Activated T-cell treated with anti-CD3 and anti-CD28 coated beads, Interleukin-2, amount 50 U/mL, for 24 hours (primary cell): Measurements from ENCODE around the gene CFP.
A peak's percentile ranks its signal among the peaks of the same experiment; 100 is the strongest.

Source experiments
- DNase-seq: peaks from one replicate; pipeline ENCODE4 v3.0.0-alpha.2; 2020
- H3K27ac Mint-ChIP-seq: 2 replicates; pipeline ENCODE4 v1.8.0; 2020; ENCODE audit warnings: mild to moderate bottlenecking, mixed read lengths
- H3K27me3 Mint-ChIP-seq: 2 replicates; pipeline ENCODE4 v1.8.0; 2020; ENCODE audit warnings: mixed read lengths
- H3K36me3 Mint-ChIP-seq: 2 replicates; pipeline ENCODE4 v1.8.0; 2020; ENCODE audit warnings: low read depth, mixed read lengths
- H3K4me1 Mint-ChIP-seq: 2 replicates; pipeline ENCODE4 v1.8.0; 2020; ENCODE audit warnings: low read depth, mixed read lengths
- H3K4me3 Mint-ChIP-seq: 2 replicates; pipeline ENCODE4 v1.8.0; 2020; ENCODE audit warnings: mild to moderate bottlenecking, moderate library complexity, mixed read lengths
- H3K9me3 Mint-ChIP-seq: 2 replicates; pipeline ENCODE4 v1.8.0; 2020; ENCODE audit warnings: mixed read lengths

The CFP gene

DNA sequence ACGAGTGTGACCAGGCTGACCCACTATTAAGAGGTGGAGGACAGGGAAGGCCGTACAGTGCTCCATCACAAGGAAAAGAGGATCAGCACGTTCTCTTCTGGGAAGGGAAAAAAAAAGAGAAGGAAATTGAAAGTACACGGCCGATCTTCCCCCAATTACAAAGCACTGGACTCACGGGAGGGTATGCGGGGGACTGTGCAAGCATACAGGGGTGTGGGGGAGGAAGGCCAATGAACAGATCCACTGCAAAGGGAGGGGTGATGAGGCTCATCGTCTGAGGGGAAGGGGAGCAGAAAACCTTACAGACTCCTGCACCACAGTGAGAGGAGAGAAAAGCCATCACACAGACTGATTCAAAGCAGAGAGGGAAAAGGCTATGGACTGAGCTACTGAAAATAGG is 19.5 kb upstream of the CFP start:
- peak overlapping the region; percentile 86 for H3K27ac Mint-ChIP-seq
- peaks cover 34% of the 10 kb centered on the region for H3K27me3 Mint-ChIP-seq
- peak overlapping the region; percentile 85 for H3K4me3 Mint-ChIP-seq
- H3K36me3 Mint-ChIP-seq: peaks cover 72% of the 10 kb centered on the region
- DNase-seq: no peak
- no peaks in the 10 kb centered on the region for H3K9me3 Mint-ChIP-seq
- peaks cover 49% of the 10 kb centered on the region for H3K4me1 Mint-ChIP-seq

DNA sequence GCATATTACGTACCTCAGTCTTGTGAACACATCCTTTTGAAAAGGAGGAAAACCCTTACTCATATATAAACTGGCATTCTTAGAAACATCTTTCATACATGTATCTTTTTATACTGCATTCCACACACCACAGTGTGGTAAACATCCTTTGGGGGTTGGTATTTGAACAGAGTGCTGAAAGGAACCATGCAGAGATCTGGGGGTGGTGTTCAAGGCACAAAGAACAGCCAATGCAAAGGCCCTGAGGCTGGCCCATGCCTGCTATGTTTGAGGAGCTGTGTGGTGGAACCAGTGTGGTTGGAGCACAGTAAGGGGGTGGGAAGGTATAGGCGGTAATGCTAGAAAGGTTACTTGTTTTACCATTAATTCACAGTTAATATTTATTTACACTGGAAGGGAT is 18.6 kb upstream of the CFP start:
- H3K36me3 Mint-ChIP-seq: peaks cover 74% of the 10 kb centered on the region
- peak overlapping the region; percentile 85 for H3K4me3 Mint-ChIP-seq
- no peak for DNase-seq
- H3K27ac Mint-ChIP-seq: peak overlapping the region; percentile 63
- H3K4me1 Mint-ChIP-seq: peaks cover 51% of the 10 kb centered on the region
- H3K27me3 Mint-ChIP-seq: peaks cover 37% of the 10 kb centered on the region
- H3K9me3 Mint-ChIP-seq: no peaks in the 10 kb centered on the region

DNA sequence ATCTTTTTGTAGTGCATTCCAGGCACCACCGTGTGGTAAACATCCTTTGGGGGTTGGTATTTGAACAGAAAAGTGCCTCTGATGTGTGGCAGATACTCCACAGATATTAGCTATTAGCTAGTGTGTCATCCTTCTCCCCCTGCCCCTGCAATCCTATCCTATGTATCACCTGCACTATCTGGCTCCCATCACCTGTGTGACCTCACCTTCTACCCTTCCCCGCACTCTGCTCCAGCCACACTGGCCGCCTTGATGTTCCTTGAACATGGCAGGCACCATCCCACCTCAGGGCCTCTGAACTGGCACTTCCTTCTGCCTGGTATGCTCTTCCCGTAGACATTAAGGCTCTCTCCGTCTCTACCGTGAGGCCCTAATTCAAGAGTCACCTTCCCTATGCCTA is 16.9 kb upstream of the CFP start:
- Mint-ChIP-seq H3K27ac (no peak overlapping the region), H3K4me3 (no peak overlapping the region), H3K27me3 (peaks cover 37% of the 10 kb centered on the region), H3K36me3 (peaks cover 70% of the 10 kb centered on the region), H3K9me3 (no peaks in the 10 kb centered on the region), H3K4me1 (peaks cover 49% of the 10 kb centered on the region)
- no peak for DNase-seq

DNA sequence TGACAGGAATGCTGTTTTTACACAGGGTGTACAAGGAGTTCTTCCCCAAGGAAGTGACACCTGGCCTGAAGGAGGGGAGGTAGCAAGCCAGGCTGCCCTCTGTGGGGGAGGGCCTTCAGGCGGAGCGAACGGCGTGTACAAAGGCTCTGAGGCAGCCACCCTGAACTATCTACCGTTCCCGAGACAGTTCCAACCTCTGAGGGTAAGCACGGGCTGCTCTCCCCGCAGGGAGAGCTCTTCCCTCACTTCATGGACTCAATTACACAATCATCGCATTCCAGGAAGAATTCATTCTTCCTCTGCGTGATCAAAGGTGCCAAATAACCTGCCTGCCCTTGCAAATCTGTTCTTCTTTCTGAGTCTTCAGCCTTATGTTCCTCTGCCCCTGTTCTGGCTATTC is 15.8 kb upstream of the CFP start:
- Mint-ChIP-seq H3K36me3 (peaks cover 72% of the 10 kb centered on the region), H3K27me3 (peaks cover 30% of the 10 kb centered on the region), H3K9me3 (no peaks in the 10 kb centered on the region), H3K4me3 (no peak overlapping the region), H3K27ac (no peak overlapping the region), H3K4me1 (peaks cover 39% of the 10 kb centered on the region)
- no peak for DNase-seq

DNA sequence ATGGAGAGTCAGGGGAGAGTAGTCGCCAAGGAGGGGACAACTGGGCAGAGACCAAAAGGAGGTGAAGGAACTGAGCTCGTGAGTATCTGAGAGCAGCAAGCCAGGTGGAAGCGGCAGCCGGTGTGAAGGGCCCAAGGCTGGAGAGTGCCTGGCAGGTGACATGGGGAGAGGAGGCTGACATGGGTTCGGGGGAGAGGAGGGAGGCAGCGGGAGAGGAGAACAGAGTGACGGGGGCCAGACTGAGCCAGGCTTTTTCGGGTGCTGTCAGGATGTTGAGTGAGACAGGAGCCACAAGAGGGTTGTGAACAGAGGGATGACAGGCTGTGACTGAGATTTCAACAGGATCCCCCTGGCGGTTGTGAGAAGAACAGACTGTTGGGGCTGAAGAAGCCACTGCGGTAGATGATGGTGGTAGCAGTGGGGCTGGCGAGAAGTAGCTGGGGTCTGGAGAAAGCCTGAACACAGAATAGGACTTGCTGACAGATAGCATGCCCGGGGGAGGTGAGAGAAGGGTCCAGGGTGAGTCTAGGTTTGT is 14.9 kb upstream of the CFP start:
- Mint-ChIP-seq H3K4me3 (no peak overlapping the region), H3K9me3 (no peaks in the 10 kb centered on the region), H3K27ac (no peak overlapping the region), H3K36me3 (peaks cover 81% of the 10 kb centered on the region), H3K4me1 (peaks cover 39% of the 10 kb centered on the region), H3K27me3 (peaks cover 30% of the 10 kb centered on the region)
- no peak for DNase-seq

DNA sequence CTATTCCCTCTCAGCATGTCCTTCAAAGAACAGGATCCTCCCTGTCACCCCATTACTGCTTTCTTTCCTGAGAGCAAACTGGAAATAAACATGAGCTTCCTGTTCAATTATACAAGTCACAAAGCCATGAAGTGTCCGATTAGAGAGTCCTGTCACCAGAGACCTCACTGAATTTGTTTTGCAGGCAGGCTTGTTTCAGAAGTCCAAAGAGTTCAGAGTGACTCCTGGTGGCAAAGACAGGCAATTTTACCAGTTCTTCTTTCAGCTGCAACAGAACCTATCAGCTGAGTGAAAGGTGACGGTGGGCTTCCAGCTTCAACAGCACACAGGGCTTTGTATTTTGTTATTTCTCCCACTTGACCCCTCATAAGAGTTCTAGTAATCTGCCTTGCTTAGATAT is 14.2 kb upstream of the CFP start:
- Mint-ChIP-seq H3K27me3 (peaks cover 25% of the 10 kb centered on the region), H3K36me3 (peaks cover 82% of the 10 kb centered on the region), H3K27ac (no peak overlapping the region), H3K4me1 (peaks cover 37% of the 10 kb centered on the region), H3K9me3 (no peaks in the 10 kb centered on the region), H3K4me3 (no peak overlapping the region)
- no peak for DNase-seq

DNA sequence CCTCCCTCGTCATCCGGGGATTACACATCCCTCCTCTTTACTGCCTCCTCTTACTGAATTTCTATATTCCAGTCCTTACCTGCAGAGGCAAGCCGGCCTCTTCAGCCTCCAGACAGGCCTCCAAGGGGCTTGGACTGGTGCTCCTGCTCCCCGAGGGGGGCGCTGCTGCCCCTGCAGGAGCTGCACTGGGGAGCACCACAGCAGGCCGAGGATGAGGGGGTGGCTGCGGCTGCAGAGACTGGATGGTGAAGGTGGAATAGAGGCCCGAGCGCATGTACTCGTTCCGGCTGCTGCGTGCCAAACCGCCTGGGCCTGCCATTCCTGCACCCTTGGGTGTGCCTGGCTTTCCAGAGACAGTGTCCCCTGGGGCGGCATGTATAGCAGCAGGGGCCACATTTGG is 9.1 kb upstream of the CFP start:
- DNase-seq: no peak
- peaks cover 17% of the 10 kb centered on the region for H3K4me1 Mint-ChIP-seq
- no peaks in the 10 kb centered on the region for H3K9me3 Mint-ChIP-seq
- H3K36me3 Mint-ChIP-seq: peaks cover 73% of the 10 kb centered on the region
- H3K27ac Mint-ChIP-seq: no peak overlapping the region
- H3K4me3 Mint-ChIP-seq: no peak overlapping the region
- no peaks in the 10 kb centered on the region for H3K27me3 Mint-ChIP-seq

DNA sequence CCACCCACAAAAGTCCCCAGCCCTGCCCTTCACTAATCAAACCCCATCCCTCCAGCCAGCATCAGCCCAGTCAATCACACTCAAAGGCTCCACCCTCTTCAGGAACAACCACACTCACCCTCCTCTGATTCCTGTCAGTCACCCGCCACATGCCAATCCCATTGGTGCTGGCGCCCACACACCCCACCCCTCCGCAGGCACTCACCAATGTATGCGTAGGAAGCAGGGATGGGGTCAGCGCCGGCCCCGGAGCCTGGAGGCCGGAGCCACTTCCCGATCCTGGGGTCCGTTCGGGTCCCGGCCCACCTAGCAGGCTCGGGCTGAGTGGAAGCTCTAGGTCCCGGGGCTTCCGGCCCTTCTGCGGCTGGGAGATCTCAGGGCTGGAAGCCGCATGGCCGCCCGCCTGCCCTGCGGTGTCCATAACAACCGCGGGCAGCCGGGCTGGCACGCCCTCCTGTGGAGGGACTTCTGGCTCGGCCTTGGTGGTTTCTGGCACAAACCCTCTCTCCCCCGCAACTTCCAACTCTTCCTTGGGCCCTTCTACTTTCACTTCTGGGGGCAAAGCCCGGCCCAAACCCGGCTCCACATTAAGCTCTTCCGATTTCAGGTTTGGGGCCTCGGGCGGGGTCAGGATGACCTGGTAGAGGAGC is 7.9 kb upstream of the CFP start:
- Mint-ChIP-seq H3K9me3 (no peaks in the 10 kb centered on the region), H3K27ac (peak overlapping the region; percentile 34), H3K27me3 (no peaks in the 10 kb centered on the region), H3K36me3 (peaks cover 63% of the 10 kb centered on the region), H3K4me3 (peak overlapping the region; percentile 47), H3K4me1 (peaks cover 17% of the 10 kb centered on the region)
- DNase-seq: peak; percentile 56

DNA sequence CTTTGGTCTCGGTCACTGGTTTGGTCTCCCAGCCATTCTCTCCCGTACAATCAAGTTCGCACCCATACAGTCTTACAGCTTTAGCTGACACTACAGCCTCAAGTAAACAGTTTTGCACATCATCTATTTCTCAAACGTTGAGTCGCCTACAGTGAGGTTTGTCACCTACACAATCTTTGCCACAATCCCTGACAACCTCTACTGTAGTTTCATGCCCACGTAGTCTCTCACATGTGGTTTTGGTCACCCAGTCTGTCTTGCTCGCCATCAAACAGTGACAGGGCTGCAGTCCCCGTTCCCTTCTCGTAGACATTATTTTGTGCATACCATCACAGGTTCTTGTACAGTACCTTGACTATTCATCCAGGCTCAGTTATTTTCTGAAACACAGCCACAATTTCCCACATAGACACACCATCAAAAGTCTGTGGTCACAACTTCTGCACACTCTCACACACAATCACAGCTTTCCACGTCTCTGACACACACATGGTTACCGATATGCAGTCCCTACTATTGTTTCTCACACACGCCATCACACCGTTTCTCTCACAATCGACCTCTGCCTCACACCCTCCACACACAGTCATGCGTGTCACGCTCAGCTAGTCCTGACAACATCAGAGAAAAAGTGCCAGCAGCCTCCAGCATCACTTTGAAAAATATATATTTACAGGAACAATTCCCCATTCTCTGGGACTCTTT is 5.3 kb upstream of the CFP start:
- Mint-ChIP-seq H3K4me1 (peaks cover 20% of the 10 kb centered on the region), H3K27ac (no peak overlapping the region), H3K4me3 (no peak overlapping the region), H3K36me3 (peaks cover 40% of the 10 kb centered on the region), H3K9me3 (no peaks in the 10 kb centered on the region), H3K27me3 (peaks cover 2% of the 10 kb centered on the region)
- no peak for DNase-seq

DNA sequence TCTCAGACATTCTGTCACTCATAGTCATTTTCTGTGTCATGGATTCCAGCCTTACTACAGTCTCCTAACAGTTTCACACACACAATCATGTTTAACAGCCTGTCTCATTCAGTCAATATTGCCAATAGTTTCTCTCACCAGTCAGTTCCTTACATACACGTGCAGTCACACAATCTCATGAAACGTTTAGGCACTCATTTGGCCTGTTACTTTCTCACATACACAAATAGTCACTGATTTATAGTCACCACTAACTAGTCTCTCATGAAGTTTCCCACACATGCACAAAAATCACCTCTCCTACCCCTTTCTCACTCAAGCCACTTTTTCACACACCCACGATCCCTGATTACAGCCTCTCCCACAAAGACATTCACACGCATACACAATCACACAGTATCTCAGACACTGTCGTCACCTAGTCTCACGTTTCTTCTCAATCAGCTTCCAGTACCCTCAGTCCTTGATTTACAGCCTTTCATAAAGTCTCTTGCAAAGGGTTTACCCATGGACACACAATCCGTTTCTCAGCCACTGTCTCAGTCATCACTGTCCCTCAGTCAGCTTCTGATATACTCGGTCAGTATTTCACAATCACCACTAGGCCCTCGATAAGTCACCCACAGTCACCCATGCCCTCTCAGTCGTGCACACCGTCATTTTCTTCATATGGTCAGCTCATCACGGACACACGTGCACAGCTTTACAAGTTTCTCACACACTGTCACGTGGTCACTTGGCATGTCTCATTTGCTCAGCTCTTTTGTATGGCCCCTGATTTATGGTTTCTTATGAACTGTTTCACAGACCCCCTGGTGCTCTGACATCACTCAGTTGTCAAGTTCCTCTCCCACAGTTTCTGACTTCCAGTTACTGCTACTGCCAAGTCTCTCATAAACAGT is 4.2 kb upstream of the CFP start:
- Mint-ChIP-seq H3K9me3 (no peaks in the 10 kb centered on the region), H3K4me1 (peaks cover 27% of the 10 kb centered on the region), H3K27ac (no peak overlapping the region), H3K36me3 (peaks cover 29% of the 10 kb centered on the region), H3K27me3 (peaks cover 4% of the 10 kb centered on the region), H3K4me3 (no peak overlapping the region)
- DNase-seq: no peak

DNA sequence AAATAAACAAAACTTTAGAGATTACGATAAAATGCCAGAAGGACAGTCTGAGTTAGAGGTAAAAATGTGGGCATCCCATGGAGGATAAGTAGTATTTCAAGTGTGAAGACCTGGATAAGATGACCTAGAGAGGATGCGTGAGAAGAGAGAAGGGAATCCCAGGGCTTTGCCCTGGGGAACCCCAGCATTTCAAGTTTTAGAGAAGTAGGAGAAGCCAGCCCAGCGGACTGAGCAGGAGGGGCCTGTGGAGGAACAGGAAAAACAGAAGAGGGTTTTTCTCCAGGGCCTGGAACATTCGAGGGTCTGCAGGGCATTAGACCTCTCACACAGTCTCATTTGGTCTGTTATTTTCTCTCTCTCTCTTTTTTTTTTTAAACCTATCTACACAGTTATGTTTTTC is 2.9 kb upstream of the CFP start:
- Mint-ChIP-seq H3K27ac (no peak overlapping the region), H3K4me3 (no peak overlapping the region), H3K4me1 (peaks cover 24% of the 10 kb centered on the region), H3K9me3 (no peaks in the 10 kb centered on the region), H3K36me3 (peaks cover 18% of the 10 kb centered on the region), H3K27me3 (peaks cover 8% of the 10 kb centered on the region)
- no peak for DNase-seq

DNA sequence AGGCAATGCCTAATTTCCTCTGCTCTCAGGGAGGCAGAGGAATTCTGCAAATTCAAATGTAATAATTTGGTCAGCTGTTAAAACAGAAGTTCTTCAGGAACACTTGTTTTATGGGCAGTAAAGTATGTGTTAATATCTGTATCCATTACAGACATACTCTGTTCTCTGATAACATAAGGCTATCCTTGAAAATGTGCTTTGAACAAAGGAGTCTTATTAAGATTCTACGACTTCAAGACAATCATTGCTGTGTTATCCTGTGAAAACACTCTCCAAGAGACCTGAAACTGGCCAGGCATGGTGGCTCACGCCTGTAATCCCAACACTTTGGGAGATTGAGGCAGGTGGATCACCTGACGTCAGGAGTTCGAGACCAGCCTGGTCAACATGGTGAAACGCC is 1.9 kb upstream of the CFP start:
- H3K4me1 Mint-ChIP-seq: peaks cover 18% of the 10 kb centered on the region

DNA sequence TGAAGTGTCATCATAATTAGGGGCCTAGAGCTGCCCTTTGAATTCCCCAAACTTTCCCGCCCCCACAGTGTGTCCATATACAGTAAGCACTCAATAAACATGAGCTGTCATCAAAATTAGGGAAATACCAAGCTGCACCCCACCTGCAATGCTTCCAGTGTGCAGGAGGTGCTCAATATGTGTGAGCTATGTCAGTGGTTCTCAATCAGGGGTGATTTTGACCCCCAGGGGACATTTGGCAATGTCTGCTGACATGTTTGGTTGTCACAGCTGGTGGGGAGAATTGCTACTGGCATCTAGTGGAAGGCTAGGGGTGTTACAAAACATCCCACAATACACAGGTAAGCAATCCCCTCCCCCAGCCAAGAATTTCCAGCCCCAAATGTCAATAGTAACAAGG is 748 bp downstream of the CFP start:
- Mint-ChIP-seq H3K4me1 (peaks cover 19% of the 10 kb centered on the region), H3K9me3 (no peaks in the 10 kb centered on the region), H3K27ac (peak overlapping the region; percentile 35), H3K4me3 (peak overlapping the region; percentile 41), H3K27me3 (peaks cover 20% of the 10 kb centered on the region), H3K36me3 (no peaks in the 10 kb centered on the region)
- DNase-seq: no peak

More for the DNA sequence above, 1.9 kb upstream of the CFP start:
- Mint-ChIP-seq H3K36me3 (peaks cover 8% of the 10 kb centered on the region), H3K9me3 (no peaks in the 10 kb centered on the region), H3K27me3 (peaks cover 9% of the 10 kb centered on the region), H3K27ac (no peak overlapping the region), H3K4me3 (no peak overlapping the region)
- DNase-seq: no peak

DNA sequence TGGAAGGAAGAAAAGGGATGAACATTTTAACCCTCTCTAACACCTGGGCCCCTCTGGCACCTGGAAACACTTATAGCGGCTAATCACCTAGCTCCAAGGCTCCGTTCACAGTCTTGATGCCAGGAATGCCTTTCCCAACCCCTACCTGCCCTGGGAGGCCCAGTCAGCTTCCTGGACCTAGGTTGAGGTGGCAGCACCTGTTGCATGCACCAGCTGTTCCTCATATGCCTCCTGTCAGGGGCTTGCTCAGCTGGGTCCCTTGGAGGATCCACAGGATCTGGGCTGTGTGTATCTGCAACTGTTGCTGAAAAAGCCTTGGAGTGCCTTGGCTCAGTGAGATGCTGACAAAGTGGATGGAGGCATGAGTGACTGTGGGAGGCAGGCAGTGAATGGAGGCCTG is 4.4 kb downstream of the CFP start:
- Mint-ChIP-seq H3K27me3 (peaks cover 35% of the 10 kb centered on the region), H3K9me3 (no peaks in the 10 kb centered on the region), H3K4me1 (peaks cover 27% of the 10 kb centered on the region), H3K36me3 (no peaks in the 10 kb centered on the region), H3K4me3 (no peak overlapping the region), H3K27ac (no peak overlapping the region)
- DNase-seq: no peak
